ENCODE measurements around the gene YWHAB.
A peak's percentile ranks its signal among the peaks of the same experiment; 100 is the strongest.
"Not testable (repeated sequence)": the region's sequence is repeated elsewhere in the genome, so short reads cannot be mapped to it uniquely, and the experiment has no call there.

The YWHAB gene

GRCh38 chr20:44866703-44867335 is 18.7 kb upstream of the YWHAB start:
- DNase-seq = no peak

- no peak for DNase-seq
Observed at GRCh38 chr20:44869471-44869870, 16.0 kb upstream of the YWHAB start.

- not testable (repeated sequence) for DNase-seq
Observed at GRCh38 chr20:44882360-44882759, 3.1 kb upstream of the YWHAB start.

GRCh38 chr20:44883214-44883902 is 2.1 kb upstream of the YWHAB start:
- DNase-seq = no peak

GRCh38 chr20:44884907-44885391 is 556 bp upstream of the YWHAB start:
- peak in 5 of 58 donors; percentile 13 to 69 (median 34) for DNase-seq

GRCh38 chr20:44886266-44886651 is 754 bp downstream of the YWHAB start:
- no peak for DNase-seq

- DNase-seq = no peak
Observed at GRCh38 chr20:44886828-44887227, 1.3 kb downstream of the YWHAB start.

GRCh38 chr20:44887466-44887865 is 2.0 kb downstream of the YWHAB start:
- no peak for DNase-seq

GRCh38 chr20:44888226-44889103 is 3.0 kb downstream of the YWHAB start:
- DNase-seq = no peak

- DNase-seq = peak in 5 of 58 donors; percentile 3 to 72 (median 10)
Observed at GRCh38 chr20:44891826-44892225, 6.3 kb downstream of the YWHAB start.

GRCh38 chr20:44894959-44895358 is 9.5 kb downstream of the YWHAB start:
- no peak for DNase-seq

GRCh38 chr20:44896583-44896982 is 11.1 kb downstream of the YWHAB start:
- no peak for DNase-seq

- DNase-seq = no peak
Observed at GRCh38 chr20:44897133-44897532, 11.6 kb downstream of the YWHAB start.

GRCh38 chr20:44900231-44900854 is 14.8 kb downstream of the YWHAB start:
- no peak for DNase-seq

- peak in 16 of 58 donors; percentile 2 to 70 (median 22) for DNase-seq
Observed at GRCh38 chr20:44901974-44902373, 16.5 kb downstream of the YWHAB start.

GRCh38 chr20:44904377-44904776 is 18.9 kb downstream of the YWHAB start:
- DNase-seq = no peak

GRCh38 chr20:44908987-44909871 is 23.7 kb downstream of the YWHAB start:
- DNase-seq = no peak

GRCh38 chr20:44909872-44910689 is 24.6 kb downstream of the YWHAB start, which contains the start of gene PABPC1L:
TSS of gene PABPC1L (plus strand) at chr20:44910060. CDS start at chr20:44910144, 84 bp downstream.
- peak in 33 of 58 donors; percentile 8 to 49 (median 28) for DNase-seq

GRCh38 chr20:44910690-44911262 is 25.3 kb downstream of the YWHAB start:
- no peak for DNase-seq
